ENCODE measurements around the gene CDK9.
"Not testable (repeated sequence)": the region's sequence is repeated elsewhere in the genome, so short reads cannot be mapped to it uniquely, and the experiment has no call there.

CDK9 gene

DNA sequence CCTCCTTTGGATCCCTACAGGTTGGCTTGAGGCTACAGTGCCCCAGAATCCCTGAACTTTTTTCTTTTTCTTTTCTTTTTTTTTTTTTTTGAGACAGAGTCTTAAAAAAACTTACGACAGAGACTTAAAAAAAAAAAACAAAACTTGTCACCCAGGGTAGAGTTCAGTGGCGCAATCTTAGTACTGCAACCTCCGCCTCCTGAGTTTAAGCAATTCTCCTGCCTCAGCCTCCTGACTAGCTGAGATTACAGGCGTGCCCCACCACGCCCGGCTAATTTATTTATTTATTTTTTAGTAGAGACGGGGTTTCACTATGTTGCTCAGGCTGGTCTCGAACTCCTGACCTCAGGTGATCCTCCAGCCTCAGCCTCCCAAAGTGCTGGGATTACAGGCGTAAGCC is 4.9 kb upstream of the CDK9 start:
- not testable (repeated sequence) for DNase-seq

DNA sequence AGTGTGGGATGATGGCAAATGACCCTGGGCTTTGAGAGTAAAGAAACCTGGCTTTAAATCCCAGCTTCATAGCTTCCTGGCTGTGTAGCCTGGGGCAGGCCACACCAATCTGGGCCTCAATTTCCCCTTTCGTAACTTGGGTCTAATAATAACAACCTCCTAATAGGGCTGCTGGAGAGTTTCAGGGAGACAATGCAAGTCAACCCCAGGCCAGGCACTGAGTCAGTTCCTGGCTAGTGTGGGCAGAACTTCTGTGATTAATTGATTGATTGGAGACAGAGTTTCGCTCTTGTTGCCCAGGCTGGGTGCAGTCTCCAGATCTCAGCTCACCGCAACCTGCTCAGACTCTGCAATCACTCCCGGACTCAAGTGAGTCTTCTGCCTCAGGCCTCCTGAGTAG is 4.0 kb upstream of the CDK9 start:
- no peak for DNase-seq

DNA sequence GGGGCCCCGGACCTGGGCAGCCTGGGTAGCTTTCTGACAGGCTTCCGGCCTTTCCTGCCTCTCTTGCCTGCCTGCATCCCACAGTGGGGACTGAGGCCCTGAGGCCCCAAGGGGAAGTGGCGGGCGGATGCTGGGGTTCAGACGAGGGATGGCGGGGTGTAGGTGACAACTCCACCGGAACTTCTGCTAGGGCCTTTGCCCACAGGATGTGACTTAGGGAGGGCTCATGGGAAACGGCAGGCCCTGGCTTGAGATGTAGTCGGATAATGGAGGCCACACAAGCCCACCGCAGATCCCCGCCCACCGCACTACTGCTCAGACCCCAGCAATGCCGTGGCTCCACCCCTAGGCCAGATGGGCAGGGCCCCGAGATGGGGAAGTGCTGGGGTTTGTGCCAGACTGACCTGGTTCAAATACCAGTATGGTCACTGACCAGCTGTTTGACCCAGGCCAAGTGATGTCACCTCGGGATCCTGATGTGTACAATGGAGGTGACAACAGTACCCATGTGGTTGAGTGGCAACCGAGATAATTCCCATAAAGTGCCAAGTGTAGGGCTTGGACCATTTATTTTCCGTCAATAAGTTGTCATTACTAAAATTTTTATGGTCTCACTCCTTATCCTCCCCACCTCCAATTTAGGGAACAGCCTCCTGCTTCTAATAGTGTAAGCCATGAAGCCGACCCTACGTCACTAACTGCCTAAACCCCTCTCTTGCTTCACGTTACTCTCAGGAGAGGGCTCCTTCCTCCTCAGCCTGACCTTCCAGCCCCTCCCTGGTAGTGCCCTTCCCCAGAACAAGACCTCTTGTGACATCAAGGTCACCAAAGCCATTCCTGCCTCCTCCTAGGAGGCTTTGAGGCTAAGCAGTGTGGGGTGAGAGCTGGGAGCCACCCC is 2.5 kb upstream of the CDK9 start:
- peak; percentile 81 for DNase-seq

DNA sequence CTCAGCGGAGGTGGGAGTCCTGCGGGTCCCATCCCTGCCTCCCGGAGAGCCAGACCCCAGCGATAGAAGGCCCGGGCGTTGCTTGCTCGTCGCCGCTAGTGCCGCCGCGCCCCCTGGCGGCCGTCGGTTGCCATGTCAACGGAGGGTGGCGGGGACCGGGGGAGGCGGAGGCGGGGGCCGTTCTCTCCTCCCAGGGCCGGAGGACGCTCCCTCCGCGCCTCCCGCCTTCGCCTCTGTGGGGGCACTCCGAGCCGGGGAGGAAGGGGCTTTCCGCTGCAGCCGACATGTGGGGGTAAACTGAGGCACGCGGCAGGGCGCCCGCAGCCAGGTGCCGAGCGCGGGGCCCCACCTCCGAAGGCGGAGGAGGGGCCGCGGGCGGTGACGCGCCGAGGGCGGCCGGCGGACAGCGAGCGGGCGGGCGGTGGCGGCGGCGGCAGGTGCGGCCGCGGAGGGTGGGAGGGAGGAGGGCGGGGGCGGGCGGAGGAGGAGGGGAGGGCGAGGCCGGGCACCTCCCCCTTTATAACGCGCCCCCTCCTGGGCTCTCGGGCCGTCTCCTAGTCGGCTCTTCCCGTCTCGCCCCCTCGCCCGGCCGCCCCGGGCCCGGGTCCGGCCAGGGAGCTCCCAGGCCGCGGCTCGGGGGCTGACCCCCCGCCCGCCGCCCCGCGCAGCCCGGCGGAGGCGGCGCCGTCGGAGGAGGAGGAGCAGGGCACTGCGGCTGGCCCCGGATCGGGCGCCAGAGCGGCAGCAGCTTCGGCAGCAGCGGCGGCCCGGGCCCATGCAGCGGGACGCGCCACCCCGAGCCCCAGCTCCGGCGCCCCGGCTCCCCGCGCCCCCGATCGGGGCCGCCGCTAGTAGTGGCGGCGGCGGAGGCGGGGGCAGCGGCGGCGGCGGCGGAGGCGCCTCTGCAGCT is 556 bp upstream of the CDK9 start:
- peak; percentile 92 for DNase-seq

DNA sequence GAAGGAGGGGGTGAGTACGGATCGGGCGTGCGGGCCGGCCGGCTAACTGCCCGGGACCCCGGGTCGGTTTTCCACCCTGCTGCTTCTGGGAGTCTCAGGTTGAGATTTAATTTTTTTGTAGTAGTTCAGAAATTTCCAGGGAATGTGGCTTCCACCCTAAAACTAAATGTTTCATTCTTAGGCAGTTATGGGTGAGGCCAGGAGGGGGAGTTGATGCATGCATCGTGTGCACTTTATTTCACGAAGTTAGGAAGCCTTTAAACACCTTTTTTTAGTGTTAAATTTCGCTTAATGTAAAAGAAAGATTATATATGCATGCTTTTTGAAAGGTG is 905 bp downstream of the CDK9 start:
- no peak for DNase-seq

DNA sequence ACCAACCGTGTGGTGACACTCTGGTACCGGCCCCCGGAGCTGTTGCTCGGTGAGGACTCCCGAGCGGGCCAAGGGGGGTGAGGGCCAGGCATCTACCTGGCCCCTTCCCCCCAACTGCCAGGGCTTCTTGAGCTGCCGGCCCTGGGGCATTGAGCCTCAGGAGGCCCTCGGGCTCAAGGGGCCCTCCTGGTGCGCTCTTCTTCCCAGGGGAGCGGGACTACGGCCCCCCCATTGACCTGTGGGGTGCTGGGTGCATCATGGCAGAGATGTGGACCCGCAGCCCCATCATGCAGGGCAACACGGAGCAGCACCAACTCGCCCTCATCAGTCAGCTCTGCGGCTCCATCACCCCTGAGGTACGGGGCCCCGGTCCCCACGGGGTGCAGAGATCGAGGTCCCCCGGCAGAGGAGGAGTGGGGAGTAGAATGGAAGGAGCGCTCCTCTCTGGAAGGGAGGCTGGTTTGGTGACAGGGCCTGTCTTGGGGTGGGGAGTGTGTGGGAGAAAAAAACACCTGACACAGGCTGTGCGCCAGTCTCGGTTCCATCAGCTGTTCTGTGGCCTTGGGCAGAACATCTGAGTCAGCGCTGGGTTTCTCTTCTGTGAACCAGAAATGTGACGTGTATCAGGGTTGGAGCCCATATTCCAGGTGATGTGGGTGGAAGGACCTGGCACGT is 2.6 kb downstream of the CDK9 start:
- no peak for DNase-seq

DNA sequence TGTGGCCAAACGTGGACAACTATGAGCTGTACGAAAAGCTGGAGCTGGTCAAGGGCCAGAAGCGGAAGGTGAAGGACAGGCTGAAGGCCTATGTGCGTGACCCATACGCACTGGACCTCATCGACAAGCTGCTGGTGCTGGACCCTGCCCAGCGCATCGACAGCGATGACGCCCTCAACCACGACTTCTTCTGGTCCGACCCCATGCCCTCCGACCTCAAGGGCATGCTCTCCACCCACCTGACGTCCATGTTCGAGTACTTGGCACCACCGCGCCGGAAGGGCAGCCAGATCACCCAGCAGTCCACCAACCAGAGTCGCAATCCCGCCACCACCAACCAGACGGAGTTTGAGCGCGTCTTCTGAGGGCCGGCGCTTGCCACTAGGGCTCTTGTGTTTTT is 3.3 kb downstream of the CDK9 start:
- no peak for DNase-seq

DNA sequence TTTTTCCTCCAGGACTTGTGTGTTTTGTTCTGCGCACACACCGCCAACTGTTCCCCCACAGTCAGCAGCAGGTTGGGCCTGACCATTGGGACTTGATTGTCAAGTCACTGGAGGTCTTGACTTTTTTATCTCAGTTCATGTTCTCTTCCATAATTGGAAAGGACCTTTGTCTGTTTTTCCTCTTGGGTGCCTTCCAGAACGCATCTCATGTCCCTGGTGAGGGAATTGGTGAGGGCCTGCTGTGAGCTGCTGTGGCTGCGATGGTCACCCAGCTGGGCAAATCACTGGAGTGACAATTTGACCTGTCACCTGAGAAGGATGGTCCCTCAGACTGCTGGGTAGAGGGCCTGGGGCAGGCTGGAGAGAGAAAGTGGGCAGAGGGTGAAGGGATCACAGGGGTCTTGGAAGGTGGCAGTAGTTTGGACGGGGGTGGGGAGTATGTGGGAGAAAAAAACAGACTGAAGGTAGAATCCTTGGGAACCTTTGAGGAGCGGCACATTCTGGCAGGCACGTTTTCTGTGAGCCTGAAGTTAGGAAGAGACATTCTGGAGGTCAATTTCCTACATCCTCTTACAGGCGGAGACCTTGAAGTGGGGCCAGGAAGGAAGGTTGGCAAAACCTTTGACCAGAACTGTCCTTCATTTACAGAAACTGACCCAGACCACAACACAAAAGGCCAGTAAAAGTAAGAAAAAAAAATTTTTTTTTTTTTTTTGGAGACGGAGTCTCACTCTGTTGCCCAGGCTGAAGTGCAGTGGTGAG is 4.4 kb downstream of the CDK9 start:
- no peak for DNase-seq

DNA sequence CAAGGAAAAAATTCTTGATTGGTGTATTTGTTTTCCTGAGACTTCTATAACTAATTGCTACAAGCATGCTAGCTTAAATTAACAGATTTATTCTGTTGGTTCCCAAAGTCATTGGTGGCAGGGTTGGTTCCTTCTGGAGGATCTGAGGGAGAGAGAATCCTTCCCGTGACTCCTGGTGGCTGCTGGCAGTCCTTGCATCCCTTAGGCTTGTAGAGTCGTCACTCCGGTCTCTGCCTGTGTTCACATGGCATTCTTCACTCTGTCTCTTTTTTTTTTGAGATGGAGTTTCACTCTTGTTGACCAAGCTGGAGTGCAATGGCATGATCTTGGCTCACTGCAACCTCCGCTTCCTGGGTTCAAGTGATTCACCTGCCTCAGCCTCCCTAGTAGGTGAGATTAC is 5.3 kb downstream of the CDK9 start:
- no peak for DNase-seq

DNA sequence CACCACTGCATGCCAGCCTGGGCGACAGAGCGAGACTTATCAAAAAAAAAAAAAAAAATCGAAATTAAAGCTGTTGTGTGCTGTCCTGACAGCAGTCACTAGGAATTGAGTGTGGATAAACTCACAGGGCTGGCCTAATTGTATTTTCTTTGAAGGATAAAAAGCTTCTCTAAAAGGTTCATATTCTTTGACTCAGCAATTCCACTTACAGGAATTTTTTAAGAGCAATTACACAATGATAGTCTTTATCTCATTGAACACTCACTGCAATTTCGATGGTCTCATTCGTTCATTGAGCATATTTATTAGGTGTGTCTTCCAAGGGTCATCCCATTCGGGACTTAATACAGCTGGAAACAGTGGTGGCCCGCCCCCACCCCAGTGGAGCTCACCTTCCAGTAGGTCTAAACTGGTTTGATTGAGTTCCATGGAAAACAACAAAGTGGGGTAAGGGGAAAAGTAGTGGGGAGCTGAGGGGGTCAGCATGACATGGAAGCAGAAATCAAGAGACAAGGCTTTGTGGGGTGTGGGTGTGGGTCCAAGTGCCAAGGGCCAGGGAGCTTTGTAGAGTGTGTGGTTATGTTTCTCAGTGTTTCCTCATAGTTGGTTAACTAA is 6.7 kb downstream of the CDK9 start:
- DNase-seq: no peak

DNA sequence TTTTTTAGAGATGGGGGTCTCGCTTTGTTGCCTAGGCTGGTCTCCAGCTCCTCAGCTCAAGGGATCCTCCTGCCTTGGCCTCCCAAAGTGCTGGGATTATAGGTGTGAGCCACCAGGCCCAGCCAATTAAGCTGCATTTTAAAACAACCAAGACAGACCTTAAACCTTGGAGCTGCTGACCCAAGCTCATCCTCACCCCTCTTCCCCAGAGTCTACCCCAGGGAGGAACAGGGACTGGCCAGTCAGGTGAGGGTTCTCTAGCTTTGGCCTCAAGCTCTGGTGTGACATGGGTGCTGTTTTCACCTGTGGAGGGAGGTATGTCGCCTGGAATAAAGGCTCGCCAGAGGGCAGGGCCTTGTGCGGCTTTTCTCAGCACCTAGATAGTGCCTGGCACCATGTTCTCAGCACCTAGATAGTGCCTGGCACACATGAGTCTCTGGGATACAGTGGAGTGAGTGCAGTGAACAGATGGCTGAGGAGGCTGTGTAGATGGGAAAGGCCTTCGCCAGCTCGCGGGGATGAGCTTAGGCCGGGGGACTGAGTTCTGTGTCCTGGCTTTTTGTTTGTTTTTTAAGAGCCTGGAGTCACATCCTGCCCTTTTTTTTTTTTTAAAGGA is 7.4 kb downstream of the CDK9 start:
- DNase-seq: no peak

DNA sequence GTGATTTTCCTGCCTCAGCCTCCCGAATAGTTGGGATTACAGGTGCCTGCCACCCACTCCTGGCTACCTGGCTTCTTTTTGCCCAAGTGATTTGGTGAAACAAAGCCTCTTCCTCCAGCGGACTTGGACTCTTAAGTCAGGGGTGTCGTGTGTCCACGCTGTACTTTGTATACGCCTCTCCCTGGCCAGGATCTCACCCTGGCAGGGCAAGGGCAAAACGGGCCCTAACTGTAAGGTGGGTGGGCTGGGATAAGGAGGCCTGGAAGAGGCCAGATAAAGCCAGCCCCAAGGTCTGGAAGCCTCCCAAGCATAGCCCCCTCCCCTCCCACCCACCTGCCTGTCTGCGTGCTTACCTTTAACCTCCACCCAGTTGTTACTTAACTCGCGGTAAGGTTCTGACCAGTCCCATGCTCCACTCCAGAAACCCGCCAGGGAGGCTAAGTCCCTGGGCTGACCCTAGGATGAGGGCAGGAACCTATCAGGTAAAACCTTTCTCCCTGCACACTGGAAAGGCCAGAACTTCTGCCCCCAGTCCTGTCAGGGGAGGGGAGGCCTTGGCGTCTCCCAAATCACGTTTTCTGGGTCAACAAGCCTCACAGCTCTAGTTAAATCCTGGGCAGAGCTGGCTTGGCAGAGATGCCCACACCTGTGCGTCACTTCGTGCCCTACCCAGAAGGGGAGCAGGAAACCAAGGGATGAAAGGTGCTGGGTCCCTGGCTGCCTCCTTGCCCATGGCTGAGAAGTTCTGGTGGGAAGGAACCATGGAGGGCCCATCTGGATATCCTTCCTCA is 8.4 kb downstream of the CDK9 start:
- no peak for DNase-seq

DNA sequence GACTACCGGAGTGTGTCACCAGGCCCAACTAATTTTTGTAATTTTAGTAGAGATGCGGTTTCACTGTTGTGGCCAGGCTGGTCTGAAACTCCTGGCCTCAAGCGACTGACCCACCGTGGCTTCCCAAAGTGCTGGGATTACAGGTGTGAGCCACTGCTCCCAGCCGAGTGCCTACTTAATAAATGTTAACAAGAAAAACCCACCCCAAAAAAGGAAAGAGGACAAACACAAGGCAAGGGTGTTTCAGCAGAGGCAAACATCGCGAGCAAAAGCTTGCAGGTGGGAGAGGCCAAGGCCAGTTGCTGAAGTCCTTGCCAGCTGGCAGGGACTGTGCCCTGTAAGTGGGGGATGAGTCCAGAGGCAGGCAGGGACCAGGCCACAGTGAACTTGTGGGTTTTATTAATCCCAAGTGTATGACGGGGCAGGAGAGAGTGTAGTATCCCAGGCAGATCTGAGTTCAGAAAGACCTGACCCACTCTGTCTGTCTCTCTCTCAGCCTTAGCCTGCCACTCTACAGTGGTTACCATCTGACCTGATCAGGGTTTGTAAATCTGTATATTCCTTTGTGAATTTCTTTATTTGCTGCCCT is 10.5 kb downstream of the CDK9 start:
- no peak for DNase-seq

DNA sequence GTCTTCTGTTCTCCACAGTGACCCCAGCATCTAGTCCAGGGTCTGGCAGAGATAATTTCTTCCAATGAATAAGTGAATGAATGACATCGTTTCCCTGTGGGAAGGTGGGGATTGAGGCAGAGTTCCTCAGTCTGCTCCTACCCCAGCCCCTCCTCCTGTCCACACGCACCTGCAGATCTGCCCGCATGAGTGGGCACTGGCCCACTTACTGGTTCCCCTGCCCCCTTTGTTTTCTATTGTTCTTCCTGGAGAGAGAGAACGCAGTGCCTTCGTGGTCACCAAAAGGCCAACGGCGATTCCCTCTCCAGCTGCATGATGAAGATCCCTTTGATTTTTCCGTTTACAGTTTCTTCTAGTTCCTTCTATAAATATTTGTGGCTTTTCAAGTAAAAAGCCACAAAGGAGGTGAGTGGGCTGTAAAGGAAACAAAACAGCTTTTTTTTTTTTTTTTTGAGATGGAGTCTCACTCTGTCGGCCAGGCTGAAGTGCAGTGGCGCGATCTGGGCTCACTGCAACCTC is 11.1 kb downstream of the CDK9 start:
- no peak for DNase-seq

DNA sequence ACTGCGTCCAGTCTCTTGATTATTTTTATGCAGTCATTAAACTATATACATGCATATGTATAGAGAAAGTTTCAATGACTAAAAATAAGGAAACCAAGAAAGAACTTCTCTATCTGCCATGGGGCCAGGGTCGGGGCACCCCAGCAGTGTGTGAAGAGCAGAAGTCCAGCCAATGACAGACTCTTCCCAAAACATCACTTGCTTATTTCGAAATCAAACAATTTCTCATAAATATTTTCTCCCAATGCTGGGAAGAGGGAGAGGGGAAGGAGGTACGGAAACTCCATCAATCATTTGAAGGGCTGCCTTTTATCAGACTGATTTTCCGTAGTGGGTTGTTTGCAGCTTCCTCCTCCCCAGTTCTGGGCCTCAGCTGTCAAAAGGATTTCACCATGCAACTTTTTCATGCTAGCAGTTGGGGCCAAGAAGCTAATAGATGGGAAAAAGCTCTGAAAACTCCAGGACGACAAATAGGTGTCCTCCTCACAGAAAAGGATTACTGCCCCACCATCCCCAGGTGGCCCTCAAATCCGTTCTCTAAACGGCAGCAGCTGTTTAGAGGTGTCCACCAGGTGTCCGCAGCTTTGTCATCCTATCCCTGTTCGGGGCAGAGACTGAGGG is 16.2 kb downstream of the CDK9 start:
- no peak for DNase-seq

DNA sequence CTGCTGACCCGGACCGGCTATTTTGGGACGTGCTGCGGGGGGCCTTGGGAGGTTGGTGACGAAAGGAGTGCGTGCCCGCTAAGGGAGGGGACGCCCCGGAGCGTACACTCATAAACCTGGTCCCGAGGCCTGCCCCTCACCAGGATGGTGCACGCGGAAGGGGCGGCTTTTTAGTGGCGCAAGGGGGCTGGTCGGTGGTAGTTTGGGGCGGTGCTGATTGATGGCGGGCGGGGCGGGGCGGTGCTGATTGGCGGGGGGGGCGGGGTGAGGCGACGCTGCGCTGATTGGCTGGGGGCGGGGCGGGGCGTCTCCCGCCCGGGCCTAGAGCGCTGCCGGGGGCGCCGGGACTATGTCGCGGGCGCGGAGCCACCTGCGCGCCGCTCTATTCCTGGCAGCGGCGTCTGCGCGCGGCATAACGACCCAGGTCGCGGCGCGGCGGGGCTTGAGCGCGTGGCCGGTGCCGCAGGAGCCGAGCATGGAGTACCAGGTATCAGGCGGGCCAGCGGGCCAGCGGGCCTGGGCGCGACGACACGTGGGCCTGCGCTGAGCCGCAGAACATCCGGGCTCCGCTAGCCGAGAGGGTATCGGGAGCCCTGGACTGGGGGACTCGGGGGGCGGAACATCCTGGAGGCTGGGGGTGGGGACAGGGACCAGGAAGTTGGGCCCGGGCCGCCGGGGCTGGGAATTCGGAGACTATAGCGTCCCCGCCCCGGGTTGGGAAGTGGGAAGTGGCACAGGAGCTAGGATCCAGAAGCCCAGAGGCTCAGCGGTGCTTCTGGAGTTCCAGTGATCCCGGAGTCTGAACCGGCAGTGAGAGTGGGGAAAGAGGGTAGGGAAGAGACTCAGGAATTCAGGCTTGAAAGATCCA is 17.0 kb downstream of the CDK9 start, which contains the start of gene FPGS:
TSS of gene FPGS (plus strand) at position 307 of the 868 bp plus-strand sequence. CDS start at position 350, 43 bp downstream.
- peak; percentile 81 for DNase-seq

DNA sequence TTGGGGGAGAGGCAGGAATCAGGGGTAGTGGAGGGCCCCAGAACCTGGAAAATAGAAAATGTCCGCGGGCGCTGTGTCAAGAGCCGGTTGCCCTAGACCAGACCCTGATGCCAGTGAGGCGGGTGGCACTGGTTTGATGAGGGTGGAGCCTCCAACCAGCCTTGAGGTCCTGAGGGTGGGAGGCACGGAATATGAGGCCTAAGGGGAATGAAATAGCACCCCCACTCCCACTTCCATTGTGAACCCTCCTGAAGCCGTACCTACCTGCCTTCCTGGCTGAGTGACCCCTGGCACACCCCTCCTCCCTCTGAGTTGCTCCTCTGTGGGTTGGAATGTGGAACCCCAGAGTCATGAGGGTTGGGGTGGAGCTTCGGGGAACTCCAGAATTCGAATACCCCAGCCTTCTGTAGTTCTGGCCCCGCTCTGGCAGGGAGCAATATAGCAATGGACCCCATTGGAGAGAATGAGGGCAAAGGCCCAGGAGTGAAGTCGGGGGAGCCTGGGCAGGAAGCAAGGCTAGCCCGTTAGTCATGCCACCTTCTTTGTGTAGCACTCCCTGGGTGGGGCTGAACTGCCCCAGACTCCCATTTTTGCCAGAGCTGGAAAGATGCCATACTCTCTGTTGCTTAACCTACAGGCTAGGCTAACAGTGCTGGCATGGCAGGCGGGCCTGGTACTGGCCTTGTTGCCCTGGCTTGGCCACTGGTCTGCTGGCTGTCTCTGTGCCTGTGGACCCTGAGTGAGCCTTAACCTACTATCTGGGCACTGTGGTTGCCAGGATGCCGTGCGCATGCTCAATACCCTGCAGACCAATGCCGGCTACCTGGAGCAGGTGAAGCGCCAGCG is 17.9 kb downstream of the CDK9 start:
- no peak for DNase-seq

DNA sequence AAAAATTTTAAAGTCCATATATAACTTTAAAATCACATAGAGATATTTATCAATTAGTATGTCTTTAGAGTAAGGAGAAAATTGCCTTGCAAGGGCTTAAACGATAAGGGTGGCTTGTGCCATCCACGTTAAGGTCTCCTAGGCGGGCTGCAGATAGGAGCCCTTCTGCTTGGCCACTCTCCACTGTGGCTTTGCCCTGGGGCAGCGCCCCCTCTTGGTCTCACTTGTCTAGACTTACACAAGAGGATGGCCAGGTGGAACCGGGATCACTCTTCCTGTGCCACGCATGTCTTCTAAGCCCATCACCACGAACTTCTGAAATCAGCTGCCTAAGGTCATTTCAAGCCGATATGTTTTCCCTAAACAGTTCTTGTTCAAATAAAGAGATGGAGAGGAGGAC is 19.8 kb downstream of the CDK9 start:
- DNase-seq: no peak
